Suppressor macrophage treated with lipopolysaccharide for 1 hour (primary cell): ENCODE data around the gene RNF149.
A peak's percentile ranks its signal among the peaks of the same experiment; 100 is the strongest.
"Not testable (repeated sequence)": the region's sequence is repeated elsewhere in the genome, so short reads cannot be mapped to it uniquely, and the experiment has no call there.

Experiments used
- DNase-seq, 3 donors: peaks; one replicate each; pipeline ENCODE4 v3.0.0-alpha.2; 2020 to 2022

The RNF149 gene

DNA sequence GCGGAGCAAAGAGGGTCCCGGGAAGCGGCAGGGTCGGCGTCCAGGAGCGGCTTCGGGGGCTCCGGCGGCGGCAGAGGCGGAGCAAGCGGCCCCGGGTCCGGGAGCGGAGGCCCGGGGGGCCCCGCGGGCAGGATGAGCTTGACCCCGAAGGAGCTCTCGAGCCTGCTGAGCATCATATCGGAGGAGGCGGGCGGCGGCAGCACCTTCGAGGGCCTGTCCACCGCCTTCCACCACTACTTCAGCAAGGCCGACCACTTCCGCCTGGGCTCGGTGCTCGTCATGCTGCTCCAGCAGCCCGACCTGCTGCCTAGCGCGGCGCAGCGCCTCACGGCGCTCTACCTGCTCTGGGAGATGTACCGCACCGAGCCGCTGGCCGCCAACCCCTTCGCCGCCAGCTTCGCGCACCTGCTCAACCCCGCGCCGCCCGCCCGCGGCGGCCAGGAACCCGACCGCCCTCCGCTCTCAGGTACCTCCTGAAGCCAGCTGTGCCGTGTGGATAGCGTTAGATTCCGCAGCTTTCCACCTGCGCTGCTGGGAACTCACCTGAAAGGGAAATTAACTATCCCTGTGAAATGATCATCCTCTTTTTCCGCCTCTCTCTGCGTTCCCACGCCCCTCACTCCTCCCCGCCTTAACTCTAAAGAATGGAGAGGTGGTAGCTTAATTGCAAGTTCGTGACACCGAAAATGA is 55.3 kb downstream of the RNF149 start:
- DNase-seq: peak; percentile 62 to 77 (median 65)

DNA sequence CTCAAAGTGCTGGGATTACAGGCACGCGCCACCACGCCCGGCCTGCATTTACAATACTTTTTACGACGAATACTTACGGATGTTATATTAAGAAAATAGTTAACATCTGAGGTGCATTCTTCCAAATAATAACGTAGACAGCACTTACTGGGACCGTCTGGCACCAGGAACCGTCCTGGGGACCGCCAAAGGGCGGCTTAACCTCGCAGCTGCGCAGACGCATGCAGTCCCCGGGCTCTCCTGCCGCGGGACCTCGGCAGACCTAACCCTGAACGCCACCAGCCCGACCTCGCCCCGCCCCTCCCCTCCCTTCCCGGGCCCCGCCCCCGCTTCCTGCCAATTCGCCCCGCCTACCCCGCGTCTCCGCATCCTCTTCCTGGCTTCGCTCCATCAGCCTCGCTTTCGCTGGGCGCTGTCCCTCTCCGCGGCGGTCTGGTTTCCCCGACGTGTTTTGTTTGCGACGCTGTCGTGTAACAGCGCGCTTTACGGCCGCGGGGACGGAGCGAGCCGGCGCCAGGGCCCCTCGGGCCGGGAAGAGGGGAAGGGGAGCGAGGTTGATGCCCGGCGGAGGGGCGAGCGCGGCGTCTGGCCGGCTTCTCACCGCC is 56.0 kb downstream of the RNF149 start, which contains the start of gene CNOT11:
CNOT11 (plus strand) TSS at position 479 of the 605 bp plus-strand sequence; CDS start at position 558, 79 bp downstream.
- DNase-seq: peak; percentile 99 to 100 (median 100)

DNA sequence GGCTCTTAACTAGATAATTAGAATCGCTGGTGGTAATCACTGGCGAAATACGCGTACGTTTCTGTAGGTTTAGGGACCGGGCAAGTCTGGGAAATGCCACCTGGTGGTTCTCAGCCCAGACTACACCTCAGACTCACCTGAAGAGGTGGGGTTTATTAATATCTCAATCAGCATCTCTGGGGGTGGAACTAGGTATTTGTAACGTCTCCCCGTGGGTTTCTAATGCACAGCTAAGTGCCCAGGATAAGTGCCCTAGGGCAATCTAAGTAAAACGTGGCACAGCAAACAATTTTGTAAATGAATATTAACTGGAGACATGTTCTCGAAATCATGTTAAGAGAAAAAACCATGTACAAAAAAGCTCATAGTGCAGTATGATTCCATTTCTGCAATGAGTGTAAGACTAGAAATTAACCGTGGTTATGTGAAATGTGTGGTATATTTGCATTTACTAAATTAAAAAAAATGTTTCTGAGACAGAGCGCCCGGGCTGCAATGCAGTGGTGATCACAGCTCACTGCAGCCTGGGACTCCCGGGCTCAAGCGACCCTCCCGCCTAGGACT is 56.6 kb downstream of the RNF149 start:
- no peak for DNase-seq

DNA sequence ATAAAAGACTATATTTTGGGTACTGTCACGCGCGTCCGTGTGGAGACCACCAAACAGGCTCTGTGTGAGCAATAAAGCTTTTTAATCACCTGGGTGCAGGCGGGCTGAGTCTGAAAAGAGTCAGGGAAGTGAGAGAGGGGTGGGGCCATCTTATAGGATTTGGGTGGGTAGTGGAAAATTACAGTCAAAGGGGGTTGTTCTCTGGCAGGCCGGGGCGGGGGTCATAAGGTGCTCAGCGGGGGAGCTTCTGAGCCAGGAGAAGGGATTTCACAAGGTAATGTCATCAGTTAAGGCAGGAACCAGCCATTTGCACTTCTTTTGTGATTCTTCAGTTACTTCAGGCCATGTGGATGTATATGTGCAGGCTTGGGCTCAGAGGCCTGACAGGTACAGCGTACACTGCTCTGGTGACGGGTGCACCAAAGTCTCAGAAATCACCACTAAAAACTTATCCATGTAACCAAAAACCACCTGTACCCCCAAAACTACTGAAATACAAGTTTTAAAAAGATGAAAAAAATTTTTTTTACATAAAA is 57.2 kb downstream of the RNF149 start:
- not testable (repeated sequence) for DNase-seq

DNA sequence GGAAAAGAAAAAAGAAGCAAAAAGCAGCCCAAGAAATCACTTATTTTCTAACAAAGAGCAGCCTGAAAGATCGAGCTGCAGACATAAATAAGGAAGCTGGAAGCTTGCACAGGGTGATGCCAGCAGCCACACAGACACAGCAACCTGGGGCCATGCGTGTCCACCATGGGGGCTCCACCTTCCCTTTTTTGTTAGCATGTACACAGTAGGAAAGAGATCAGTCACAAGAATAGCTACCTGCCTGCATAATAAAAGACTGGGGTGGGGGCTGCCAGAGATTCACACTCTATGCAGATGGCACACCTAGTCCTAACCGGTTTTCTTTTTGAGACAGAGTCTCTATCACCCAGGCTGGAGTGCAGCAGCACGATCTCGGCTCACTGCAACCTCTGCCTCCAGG is 58.7 kb downstream of the RNF149 start:
- no peak for DNase-seq

DNA sequence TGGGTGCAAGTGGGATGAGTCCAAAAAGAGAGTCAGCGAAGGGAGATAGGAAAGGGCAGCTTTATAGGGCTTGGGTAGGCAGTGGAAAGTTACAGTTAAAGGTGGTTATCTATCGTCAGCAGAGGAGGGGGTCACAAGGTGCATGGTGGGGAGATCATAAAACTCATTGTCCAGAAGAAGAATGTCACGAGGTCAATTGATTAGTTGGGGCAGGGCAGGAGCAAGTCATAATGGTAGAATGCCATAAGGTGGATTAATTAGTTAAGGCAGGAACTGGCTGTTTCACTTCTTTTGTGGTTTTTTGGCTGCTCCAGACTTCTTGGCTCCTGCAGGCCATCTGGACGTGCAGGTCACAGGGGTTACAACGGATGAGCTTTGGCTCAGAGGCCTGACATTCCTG is 59.7 kb downstream of the RNF149 start:
- DNase-seq: not testable (repeated sequence)

DNA sequence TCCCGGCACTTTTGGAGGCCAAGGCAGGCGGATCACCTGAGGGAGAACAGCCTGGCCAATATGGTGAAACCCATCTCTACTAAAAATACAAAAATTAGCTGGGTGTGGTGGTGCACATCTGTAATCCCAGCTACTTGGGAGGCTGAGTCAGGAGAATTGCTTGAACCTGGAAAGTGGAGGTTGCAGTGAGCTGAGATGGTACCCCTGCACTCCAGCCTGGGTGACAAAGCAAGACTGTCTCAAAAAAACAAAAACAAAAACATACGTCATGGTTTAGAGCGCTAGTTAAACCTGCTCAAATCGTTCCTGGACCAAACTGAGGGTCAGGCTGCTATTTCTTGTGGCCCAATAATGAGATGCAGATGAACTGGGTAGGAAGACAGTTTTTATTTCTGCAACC is 63.0 kb downstream of the RNF149 start:
- not testable (repeated sequence) for DNase-seq

DNA sequence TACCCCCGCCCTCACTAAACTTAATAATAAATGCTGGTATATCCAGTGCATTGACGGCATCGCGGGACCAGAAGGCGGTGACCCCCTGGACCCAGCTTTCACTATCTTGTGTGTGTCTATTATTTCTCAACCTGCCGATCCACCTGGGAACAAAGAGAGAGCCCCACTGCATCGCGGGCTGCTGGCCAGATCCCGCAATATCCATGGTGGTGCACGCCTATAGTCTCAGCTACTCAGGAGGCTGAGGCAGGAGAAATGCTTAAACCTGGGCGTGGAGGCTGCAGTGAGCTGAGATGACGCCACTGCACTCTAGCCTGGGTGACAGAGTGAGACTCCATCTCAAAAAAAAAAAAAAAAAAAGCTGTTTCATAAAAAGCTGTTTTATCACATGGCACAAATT is 63.6 kb downstream of the RNF149 start:
- not testable (repeated sequence) for DNase-seq

DNA sequence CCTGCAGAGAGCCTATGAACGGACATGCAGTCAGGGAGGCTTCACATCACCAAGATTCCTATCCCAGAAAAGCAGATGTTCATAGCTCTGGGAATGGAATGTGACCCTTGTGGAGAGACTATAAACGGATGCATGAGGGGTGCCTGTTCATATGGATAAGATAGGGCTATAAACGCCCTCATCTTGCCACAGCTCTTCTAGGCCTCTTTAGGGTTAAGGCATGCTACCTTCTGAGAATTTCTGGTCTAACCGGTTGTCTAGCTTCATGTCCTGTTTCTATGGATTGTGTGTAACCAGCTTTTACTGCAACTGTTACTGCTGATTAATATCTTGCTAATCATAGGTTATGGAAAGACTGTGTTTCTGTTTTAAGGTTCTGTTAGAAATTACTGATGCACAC is 64.1 kb downstream of the RNF149 start:
- not testable (repeated sequence) for DNase-seq

DNA sequence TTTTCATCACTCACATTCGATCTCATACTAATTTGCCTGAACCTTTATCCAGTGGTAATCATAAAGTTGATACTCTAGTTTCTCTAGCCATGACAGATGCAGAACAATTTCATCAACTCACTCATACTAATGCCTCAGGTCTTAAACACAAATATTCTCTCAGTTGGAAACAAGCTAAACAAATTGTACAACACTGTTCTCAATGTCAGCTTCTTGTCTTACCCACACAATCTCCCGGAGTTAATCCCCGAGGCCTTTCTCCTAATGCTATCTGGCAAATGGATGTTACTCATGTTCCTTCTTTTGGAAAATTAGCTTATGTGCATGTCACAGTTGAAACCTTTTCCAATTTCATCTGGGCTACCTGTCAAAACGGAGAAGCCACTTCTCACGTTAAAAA is 67.3 kb downstream of the RNF149 start:
- no peak for DNase-seq

DNA sequence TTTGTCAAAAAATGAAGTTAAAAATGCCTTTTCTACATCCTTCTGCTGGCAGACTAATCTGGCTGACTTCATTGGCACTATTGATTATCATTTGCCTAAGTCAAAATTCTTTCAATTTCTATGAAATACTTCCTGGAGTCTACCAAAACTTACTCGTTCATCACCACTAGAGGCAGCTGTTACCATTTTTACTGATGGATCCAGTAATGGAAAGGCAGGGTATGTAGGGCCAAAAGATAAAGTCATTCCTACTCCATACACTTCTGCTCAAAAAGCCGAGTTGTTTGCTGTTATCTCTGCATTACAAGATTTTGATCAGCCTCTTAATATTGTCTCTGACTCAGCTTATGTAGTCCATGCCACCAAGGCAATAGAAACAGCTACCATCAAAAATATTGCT is 67.8 kb downstream of the RNF149 start:
- peak in 2 of 3 donors; percentile 25 to 36 for DNase-seq

DNA sequence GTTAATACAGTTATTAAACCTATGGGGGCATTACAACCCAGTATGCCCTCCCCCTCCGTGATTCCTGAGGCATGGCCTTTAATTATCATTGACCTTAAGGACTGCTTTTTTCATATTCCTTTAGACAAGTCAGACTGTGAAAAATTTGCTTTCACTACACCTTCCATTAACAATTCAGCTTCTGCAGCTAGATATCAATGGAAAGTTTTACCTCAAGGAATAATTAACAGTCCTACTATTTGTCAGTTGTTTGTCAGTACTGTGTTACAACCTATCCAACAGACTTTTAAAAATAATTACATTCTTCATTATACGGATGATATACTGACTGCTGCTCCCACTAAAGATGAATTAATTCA is 68.8 kb downstream of the RNF149 start:
- not testable (repeated sequence) for DNase-seq

DNA sequence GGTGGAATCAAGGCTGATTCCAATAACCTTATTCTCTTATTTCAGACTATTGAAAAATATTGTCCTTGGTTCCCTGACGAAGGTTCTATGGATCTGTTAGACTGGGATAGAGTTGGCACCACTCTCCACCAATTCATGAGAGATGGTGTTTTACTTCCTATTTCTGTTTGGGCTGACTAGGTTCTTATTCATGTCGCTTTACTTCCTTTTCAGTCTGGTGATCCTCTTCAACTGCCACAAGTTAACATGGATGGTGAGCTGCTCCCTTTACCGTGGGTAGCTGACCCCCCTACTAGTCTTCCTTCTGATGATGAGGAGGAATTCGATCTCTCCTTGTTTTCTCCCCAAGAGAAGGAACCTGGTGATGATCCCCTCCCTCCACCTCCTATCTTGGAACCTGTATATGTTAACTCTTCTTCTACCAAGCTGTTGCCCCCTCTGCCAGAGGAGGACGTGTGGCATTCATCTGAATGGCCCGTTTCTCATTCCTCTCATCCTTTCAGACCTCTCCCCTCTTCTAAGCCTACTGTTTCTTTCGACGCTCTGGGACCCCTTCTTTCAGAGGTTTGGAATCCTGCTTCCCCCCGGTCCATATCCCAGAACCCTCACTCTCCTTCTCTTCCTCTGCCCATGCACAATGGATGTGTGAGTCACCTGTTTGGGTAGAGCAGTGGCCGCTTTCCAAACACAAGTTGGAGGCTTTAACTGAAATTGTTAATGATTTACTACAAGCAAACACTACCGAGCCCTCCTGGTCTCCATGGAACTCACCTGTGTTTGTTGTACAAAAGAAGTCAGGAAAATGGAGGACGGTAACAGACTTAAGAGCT is 69.4 kb downstream of the RNF149 start:
- peak; percentile 45 to 57 (median 57) for DNase-seq

DNA sequence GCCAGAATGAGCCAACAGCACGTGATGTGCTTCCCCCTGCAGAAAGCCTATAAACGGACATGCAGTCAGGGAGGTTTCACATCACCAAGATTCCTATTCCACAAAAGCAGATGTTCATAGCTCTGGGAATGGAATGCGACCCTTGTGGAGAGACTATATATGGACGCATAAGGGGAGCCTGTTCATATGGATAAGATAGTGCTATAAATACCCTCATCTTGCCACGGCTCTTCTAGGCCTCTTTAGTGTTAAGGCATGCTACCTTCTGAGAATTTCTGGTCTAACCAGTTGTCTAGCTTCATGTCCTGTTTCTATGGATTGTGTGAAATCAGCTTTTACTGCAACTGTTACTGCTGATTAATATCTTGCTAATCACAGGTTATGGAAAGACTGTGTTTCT is 70.6 kb downstream of the RNF149 start:
- DNase-seq: peak in 1 of 3 donors; percentile 5

DNA sequence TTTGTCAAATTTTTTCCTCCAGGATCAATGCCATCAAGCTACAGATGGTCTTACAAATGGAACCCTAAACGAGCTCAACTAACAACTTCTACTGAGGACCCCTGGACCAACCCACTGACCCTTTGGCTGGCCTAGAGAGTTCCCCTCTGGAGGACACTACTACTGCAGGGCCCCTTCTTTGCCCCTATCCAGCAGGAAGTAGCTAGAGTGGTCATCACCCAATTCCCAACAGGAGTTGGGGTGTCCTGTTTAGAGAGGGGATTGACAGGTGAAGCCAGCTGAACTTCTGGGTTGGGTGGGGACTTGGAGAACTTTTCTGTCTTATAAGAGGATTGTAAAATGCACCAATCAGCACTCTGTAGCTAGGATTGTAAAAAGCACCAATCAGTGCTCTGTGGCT is 72.5 kb downstream of the RNF149 start:
- not testable (repeated sequence) for DNase-seq

DNA sequence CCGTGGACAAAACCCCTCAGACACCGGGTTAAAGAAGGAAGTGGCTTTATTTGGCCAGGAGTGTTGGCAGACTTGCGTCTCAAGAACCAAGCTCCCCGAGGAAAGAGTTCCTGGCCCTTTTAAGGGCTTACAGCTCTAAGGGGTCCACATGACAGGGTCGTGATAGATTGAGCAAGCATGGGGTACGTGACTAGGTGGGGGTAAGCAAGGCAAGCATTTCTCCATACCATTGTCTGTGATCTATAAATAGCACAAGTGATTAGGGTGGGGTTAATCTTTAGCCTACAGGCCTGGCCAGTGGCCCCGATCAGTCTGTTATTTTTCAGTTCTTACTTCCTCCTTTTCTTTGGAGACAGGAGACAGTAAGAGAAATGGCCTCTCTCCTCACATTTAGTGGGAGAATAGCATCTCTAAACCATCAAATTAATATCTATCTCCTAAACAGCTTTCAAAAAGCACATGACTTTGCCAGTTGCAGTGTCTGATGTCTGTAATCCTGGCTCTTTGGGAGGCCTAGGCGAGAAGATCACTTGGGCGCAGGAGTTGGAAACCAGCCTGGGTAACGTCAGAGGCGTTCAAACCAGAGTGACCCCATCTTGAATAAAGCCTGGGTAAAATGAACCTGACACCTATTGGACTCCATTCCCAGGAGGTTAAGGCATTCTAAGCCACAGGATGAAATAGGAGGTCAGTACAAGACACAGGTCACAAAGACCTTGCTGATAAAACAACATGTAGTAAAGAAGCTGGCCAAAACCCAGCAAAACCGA is 74.1 kb downstream of the RNF149 start:
- no peak for DNase-seq

DNA sequence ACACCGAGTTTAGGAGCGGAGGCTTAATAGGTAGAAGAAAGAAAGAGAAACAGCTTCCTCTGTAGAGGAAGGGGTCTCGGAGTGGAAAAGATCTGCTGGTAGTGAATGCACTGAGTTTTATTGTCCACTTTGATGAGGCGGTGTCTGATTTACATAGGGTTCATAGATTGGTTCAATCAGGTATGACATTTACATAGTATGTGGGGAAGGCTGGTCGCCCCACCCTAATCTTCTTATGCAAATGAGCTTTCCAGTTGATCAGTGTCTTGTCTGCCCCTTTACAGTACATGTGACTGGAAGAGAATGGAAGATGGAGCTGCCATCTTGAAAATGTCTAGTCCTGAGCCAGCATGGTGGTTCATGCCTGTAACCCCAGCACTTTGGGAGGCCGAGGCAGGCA is 75.7 kb downstream of the RNF149 start:
- no peak for DNase-seq

DNA sequence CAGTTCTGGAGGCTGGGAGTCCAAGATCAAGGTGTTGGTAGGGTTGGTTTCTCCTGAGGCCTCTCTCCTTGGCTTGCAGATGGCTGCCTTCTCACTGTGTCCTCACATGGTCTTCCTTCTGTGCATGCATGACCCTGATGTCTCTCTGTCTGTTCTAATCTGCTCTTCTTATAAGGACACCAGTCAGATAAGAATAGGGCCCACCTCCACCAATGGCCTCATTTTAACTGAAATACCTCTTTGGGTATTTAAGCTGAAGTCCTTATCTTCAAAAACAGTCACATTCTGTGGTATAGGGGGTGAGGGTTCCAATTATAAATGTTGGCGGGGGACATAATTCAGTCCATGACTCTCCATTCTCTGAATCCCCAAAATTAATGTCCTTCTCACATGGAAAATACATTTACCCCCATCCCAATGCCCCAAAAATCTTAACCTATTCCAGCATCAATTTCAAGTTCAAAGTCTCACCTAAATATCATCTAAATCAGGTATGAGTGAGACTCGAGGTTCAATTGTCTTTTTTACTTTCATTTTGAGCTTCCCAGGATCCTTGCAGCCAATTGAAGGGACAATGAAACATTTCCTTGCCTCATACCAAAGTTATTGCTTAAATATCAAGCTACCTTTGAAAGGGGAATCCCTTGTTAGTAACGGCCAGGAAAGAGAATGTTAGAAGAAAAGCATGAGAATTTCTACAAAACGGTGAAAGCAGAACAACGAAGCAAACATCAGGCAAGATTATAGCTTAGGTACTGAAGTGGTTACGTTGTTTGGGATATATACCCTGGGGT is 76.4 kb downstream of the RNF149 start:
- DNase-seq: no peak

DNA sequence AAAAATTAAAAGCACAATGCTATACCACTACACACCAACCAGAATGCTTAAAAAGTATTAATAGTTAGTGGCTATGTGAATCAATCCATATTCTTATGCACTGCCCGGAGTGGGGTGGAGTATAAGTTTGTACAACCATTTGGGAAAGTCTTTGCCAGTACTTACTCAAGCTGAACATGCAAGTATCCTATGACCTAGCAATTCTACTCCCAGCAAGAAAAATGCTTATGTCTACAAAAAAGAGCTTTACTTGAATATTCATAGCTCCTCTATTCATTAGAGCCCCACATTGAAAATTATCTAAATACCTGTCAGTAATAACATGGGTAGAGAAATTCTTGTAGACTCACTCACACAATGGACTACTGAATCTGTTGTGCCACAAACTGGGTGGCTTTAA is 77.3 kb downstream of the RNF149 start:
- DNase-seq: no peak

DNA sequence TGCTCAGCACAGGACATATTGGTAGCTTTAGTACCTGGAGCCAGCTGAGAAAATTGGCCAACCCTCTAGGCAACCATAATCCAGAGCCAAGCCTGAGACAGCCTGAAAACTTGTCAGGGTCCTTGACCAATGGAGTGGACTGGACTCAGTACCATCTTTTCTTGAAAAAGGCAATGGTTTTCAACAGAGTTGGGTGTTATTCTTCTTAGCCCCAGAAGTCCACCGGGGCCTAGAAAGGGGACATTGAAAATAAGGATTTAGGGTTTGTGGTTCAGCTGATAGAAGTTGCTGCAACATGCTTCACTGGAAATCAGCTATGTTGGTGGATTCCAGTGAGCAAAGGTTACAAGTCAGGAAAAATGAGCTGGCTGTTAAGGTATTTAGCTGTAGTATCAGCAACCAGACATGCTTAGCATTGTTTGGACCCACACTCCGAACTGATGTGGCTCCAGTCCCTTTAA is 77.9 kb downstream of the RNF149 start:
- no peak for DNase-seq
